Midbrain (tissue), 1 donor: ENCODE results near the gene SLC24A3.

ENCODE experiments used
- DNase-seq: peaks from one replicate; lab custom pipeline; 2025; lab: John Stamatoyannopoulos, UW

Gene SLC24A3

DNA sequence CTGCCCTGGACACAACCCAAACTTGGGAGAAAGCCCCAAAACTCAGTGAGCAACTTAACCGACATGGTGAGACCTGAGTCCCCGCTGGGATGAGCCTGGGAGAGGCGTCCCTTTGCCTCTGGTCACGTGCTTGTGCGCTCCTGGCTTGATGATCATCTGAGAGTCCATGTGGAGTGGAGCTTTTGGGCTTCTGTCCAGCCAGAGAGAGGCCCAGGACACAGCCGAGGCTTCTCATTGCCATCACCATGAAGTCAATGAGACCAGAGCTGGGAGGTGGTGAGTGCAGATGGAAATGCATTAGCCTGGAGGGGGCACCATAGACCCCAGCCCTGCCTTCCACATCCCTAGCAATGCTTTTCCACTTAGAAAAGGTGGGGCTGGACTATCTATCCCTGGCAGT is 250.0 kb downstream of the SLC24A3 start:
- DNase-seq = no peak

DNA sequence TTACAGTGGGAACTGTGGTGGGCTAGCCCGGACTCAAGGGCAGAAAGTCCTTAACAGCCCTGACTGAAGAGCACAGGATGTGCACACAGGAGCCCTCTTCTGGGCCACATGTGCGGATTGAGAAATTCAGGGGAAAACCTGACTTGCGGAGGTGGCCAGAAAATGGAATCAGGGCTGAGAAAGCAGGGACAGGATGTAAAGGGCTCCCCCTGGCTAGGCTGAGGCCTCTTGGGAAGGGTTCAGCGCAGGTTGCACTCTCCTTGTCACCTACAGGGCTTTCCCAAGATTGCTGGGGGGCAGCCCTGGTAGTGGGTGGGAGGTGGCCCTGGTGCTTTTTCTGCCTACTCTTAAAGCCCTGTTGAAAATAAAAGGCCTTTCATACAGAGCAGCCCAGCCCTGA is 251.2 kb downstream of the SLC24A3 start:
- no peak for DNase-seq

DNA sequence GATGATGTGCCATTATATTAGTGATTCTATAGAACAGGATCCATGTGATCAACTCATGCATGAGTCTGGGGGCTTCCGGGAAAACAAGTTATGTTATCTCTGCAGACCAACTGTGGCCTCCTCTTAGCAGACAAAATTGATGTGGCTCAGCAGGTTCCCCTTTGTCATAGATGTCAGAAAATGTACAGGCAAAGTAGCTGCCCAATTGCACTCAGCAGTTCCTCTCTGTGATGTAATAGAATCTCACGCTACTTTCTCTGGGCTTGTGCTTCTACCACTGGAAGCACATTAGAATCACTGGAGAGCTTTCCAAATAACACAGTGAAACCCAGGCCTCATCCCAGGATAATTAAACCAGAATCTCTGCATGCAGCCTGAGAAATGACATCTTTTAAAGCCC is 253.1 kb downstream of the SLC24A3 start:
- DNase-seq = no peak

DNA sequence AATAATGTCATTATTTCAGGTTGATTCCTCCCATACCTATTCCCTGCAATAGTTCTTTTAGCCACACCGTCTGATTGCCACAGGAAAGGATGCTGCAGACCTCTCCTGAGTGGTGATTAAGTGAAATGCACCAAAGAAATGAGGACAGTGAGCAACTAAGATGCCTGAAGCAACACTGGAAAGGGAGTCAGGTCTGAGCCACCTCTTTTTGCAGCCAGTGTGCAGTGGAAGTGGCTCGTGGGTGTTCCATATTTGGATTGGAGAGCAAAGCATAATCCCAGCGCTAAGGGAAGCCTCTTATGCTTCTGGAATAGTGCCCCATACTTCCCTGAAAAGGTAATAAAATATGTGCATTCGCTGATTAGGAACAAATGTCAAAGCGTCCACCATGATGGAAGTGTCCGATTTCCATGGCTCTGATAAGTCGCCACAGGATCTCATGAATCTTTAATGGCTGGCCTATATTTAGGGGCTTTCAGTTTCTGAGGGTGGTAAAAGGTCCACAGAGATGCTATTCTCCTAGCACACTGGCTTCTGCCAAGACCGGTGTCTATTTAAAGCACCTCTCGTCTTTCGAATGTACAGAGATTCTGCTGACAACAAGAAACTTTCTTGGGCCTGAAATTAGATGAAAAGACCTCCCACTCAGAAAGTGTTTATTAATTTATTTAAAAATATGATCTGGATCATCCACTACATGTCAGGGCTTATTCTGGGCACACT is 253.9 kb downstream of the SLC24A3 start:
- DNase-seq = no peak

DNA sequence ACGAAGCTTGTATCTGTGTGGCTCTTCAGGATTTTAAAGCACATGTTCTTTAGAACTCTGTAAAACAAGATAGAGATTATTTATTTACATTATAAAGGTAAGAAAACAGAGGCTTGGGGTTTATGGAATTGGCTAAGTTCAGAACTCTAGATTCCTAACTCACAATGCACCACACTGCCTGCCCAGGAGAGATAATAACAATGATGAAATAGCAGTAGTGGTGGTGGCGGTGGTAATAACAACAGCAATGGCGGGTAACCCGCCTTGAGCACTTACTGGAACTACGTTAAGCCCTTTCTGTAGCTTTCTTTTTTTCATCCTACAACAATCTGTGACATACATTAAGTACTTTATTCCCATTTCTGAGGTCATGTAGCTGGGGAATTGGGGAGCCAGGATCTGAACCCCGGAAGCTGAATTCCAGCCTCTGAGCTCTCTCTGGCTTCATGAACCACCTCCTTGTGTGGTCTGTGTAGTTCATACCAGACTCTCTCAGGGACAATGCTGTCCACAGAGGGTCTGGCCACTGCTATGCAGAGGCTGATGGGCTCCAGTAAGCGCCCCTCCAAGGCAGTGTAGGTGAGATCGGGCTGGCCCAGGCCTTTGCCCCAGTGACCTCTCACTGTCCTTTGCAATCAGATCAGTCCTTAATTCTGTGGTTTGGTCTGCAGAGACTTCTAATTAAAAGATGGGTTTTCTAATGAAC is 260.9 kb downstream of the SLC24A3 start:
- DNase-seq = no peak

DNA sequence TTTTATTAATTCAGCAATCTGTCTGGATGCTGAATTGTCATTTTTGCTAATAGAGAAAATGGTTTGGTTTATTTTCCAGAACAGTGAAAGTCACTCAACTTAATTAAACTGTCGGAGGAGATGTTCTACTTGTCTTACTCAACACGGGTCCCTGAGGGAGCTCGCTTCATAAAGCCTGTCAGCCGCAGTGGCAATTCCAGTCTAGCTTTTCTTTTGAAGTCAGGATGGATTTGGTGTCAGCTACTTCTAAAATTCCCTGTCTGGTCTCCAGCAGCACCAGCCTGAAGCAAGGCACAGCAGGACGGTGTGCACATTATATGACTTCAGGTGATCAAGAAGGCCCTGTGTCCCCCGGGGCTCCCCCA is 261.5 kb downstream of the SLC24A3 start:
- no peak for DNase-seq

DNA sequence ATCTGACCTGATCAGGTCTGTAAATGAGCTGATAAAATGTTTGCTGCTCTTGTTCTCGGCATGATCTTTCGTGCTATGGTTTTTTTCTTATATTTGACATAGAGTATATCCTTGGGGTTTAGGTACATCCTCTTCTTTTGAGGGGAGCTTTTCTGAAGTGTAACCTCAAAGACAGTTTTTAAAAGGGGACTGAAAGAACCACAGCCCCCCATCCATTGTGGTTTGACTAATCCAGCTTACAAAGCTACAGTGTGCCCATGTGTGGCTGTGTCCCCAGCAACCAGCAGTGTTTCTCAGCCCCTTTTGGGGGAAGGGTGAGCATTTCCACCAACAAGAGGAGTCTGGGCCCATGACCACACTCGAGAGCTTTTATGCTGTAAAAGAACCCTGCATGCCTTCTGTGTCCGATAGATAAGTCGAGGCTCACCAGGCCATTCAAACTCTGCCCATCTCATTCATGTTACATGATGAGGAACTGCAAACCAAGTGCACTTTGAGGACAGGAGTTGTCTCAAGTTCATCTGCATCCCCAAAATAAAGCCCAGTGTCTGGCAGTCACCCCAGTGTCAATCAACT is 266.0 kb downstream of the SLC24A3 start:
- no peak for DNase-seq

DNA sequence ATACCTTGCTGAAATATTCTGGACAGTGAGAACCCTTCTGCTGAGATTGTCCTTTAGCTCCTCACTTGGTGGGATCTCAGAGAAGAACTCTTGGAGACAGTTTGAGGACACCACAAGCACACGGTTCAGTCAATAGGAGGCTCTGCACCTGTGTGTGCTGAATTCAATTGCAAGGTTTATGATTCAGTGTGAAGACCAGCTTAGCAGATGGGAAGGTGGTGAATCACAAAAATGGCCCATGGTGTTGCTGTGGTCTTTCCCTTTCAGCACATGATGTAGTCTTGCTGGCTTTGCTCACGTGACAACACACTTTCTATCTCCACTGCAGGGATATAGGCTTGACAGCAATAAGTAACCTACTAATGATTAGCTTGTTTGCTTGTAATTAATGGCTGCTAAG is 270.3 kb downstream of the SLC24A3 start:
- no peak for DNase-seq

DNA sequence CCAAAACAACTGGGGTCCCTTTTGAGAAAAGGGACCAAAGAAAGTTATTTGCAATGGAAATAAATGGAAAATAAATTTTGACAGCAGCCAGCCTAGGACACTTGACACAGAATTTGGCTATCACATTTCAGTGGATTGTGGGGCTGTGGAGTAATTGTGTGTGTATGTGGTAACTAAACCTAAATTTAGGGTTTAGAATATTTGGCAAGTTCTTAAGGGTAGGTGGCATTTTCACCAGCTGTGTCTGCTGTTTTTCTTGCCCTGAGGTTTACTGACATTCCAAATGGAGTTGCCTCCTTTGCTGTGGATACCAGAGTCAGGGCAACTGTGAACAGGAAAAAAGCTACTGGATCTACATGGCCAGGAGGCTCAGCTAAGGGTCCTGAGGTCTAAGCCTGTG is 270.9 kb downstream of the SLC24A3 start:
- no peak for DNase-seq

DNA sequence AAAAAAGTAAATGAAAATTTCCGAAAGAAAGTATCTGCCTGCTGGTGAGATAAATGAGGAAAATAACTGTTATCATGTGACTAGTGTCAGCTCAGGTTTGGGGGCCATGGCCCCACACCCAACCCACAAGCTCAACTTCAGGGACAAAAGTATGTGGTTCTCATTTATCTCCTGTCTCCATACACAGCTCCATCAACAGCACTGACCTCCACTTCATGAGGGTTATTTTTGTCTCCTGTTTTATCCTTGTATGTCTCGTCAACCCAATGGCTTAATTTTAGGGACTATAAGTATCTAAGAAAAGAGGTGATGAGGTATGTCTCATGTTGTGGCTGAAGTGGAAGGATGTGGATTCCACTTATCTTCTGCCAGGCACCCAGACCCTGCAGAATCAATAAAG is 274.0 kb downstream of the SLC24A3 start:
- DNase-seq = no peak

DNA sequence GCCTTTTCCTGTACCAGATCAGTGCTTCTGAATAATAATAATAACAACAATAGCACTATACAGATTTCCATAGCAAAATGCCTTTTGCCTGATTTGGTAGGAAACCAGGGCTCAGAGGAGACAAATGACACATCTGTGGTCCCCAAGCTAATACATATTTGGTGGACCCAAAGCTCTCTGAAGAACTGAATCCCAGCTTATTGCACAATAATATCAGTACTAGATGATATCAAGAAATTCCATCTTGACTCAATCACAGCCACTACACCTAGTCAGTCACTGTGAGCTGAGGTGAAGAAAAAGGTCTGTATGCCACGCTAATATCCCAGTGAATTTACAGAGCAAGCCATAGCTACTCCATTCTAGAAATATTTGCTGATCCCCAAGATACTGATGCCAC is 275.0 kb downstream of the SLC24A3 start:
- DNase-seq = no peak

DNA sequence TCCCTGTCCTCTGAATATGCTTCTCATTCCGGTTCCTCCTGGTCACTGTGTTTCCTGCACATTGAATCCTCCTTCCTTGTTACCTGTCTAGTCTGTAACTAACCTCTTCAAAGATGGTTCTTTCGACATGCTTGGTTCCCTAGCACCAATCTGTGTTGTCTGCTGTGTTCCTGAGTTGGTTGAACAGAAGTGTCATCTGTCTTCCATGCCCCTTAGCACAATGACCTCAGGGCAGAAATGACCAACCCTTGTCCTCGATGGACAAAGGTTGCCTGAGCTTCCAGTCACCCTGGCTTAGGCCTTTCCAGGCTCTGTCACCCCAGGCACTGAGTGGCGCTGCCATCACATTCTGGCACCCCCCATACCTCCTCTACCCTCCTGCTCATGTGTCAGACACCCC is 278.8 kb downstream of the SLC24A3 start:
- DNase-seq = no peak

DNA sequence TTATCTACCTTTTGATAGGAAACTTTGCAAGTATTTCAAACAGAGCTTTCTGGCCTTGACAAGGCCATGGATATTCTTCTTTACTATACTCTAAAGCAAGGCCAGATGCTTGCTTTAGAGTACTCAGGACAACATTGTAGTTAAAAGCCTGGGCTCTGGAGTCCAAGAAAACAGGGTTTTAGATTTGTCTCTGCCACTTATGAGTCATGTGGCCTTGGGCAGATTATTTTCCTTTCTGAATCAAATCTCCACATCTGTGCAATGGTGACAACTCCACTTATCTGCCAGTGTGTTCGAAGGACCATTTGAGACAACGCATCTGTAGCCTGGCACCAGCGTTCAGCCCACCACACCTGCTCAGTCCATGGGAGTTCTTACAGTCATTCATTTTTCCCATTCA is 279.7 kb downstream of the SLC24A3 start:
- no peak for DNase-seq

DNA sequence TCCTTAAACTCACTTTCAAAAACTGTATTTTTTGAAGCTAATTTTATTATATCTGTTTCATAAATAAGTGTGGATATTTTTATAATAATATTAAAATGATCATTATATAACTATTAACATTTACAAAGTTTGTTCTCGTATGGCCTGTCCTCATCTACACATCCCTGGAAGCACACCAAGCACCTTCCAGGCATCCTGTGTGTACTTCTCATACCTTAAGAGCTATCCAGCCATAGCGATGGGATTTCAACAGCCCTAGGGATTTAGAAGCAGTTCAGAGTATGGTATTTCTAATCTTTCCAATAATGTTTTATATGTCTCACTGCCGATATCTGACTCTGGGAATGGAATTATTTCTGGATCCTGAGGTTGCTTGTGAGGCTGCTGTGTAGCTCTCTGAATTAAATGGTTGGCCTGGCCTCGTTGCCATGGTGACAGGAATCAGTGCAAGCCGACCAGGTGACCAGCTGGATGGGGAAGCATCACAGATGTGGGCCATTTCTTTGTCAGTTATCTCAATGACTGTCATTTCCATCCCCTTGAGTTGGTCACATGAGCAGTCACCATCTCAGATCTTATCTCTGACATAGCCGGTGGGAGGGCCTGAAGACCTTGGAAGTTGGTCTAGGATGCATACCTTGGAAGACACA is 280.4 kb downstream of the SLC24A3 start:
- DNase-seq = no peak

DNA sequence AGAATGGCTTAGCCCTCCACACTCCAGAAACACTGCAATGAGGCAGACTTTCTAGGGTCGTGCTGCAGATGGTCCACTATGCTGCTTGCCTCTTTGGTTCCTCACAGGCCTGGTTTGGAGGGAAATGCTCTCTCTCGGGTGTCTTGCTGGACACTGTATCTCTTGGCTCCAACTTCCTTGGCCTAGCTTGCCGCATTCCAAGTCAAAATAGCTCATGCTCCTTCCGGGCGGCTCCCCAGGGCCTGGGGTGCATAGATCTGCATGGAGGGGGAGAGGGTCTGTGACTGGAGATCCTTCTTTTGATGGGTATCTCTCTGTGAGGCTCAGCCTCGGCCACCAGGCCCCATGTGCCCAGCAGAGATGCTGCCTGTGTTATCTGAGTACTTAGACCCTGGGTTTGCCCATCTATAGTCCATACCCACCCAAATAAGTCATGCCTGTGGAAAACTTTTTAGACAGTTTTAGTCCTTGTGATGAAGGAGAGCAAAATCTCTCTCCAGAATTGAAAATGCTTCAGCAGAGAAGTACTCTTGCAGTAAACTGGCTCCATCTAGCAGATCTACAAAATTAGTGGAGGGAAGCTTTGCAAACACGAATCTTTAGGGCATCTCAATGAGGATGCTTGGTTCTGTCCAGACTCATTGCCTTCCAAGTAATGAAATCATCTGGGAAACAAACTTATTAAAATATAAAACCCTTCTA is 281.5 kb downstream of the SLC24A3 start:
- DNase-seq = no peak

DNA sequence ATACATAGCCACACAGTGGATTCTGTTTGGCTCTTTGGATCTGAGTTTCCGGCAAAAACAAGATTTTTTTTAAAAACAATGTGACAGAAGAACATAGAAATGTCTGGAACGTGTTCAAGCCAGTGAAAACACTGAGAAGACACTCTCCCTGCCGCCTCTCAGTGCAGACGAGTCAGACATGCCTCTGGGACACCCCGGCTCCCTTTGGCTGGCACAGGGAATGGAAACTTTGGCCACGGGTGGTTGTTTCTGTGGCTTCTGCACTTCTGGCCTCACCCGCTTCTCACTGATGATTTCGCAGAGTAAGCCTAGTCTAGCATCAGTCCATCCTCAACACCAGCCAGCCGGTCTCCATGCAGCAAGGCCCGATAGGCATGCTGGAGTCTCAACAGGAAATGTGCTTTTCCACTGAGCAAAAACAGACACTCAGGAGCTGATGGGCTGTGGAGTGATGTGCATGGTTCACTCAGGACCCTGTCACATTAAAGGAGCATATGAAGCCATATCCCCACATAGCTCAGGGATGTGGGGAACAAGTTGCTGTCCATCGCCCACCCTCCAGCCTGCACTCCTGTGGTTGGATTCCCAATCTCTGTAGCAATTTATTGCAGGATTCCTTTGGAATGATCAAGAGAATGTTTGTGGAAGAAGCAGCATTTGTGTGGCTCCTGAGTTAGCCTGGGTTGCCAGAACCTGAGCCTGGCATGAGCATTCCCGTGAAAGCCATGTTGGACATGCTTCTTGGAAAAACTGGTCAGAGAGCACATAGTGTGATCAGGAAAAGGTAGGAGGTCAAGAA is 283.7 kb downstream of the SLC24A3 start:
- no peak for DNase-seq

DNA sequence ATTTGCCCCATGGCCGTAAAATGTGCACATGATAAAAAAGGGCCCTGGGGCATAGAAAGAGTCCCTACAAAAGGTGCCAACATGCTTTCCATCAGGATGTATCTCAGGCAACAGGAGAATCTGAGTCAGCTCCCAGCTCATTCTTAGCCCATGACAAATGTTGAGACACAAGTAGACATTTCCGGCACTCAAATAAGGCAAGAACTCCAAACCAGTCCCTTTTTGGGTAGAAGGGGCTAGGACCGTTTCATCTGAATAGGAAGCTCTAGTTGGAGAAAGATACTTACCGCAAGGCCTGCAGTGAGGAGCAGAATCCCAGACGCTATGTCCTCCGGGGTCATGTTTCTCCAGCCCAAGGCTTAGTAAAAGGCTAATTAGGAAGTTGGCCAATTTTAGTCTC is 284.6 kb downstream of the SLC24A3 start:
- no peak for DNase-seq

DNA sequence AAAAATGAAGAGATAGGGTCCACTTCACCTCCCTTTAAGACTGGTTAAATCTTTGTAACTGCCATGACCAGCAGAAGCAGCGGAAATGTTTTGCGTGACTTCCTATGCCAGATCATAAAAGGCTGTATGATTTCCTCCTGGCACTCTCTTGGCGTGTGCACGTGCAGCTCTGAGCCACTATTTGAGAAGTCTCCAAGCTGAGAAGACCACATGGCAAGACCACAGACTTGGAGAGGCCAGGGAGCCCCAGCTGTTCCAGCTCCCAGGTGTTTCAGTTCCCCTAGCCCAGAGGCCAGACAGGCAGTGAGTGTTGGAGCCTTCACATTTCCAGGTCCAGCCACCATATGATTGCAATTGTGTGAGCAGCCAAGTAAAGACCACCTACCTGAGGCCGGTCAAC is 286.3 kb downstream of the SLC24A3 start:
- DNase-seq = no peak

DNA sequence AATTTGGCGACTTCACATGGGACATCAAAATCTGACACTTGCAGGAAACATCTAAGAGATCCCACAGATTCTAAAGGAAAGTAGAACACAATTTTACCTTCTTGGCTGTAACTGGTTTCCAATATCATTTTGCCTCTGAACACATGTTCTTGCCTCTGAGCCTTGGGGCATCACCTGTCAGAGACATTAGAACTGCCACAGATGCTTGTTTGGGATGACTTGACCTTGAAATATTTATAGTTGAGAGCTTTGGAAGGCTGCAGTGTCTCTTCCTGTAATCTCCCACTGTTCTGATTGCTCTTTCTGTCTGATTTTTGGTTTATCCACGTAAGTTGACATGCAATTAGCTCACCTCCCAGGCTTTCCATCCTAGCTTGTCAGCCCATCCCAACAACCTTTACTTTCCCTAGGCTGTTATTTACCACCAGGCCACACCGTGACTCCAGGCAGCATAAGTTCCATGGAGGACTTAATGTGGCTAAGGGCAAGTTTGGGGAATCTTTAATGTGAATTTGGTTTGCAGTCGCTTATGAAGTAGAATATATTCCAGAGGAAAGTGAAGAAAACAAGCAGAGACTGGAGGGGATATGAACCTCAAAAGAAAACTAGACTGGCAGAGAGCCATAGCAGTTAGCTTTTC is 289.2 kb downstream of the SLC24A3 start:
- no peak for DNase-seq

DNA sequence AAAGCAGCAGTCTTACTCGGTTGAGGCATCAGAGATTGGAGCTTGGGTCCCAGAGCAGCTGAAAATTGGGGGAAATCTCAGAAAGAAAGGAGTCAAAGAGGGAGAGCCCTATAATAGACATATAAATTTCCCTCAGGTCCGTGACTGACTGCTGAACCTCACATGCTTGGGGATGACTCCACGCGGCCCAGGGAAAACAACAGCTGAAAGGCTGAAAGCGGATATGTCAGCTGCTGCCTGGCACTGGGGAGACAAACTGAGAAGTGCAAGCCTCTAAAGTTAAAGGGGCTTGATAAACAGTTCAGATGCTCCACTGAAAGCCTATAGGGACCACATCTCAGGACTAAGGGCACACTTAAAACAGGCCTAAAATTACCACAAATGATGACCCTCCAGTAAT is 289.7 kb downstream of the SLC24A3 start:
- no peak for DNase-seq

DNA sequence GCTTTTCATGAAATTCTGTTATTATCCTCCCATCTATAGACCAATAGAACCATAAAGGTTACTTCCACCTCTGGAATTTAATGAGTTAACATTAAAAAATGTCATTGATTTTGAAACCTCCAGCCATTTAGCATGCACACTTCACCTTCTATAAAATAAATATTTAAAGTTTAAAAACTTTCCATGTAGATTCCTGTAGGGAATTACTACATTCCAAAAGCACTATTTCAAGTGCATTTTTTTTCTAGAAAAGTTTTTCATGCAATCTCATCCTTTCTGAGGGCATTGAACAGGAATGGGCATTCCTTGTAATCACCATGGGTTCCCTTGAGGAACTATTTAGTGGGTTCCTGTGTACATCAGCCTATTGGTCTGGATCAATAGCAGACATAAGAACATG is 291.8 kb downstream of the SLC24A3 start:
- no peak for DNase-seq
